SK-N-SH (cell line): Measurements from ENCODE around the gene UTY.

Source experiments
- IRF3 ChIP-seq: fragments of 150-350 bp; IDR thresholded peaks from 2 replicates; pipeline ENCODE4 v1.6.1; 2016; ENCODE audit warnings: mild to moderate bottlenecking, low read depth, low read length
- YY1 ChIP-seq: IDR thresholded peaks from 2 replicates; pipeline ENCODE4 v1.4.0; 2012; ENCODE audit warnings: low read depth, mild to moderate bottlenecking
- TF ChIP-seq, protein P1 (sequence below): fragments of 200-600 bp; sonication (generic); IDR thresholded peaks from 2 replicates; pipeline ENCODE4 v1.6.1; 2017; ENCODE audit warnings: antibody characterized with exemption, mild to moderate bottlenecking, moderate library complexity
- TF ChIP-seq, protein P2 (sequence below): IDR thresholded peaks from 2 replicates; pipeline ENCODE4 v1.4.0; 2012; ENCODE audit warnings: low read depth

- TF ChIP-seq IRF3: no peak
- no peak for TF ChIP-seq YY1
- TF ChIP-seq, protein P1, sequence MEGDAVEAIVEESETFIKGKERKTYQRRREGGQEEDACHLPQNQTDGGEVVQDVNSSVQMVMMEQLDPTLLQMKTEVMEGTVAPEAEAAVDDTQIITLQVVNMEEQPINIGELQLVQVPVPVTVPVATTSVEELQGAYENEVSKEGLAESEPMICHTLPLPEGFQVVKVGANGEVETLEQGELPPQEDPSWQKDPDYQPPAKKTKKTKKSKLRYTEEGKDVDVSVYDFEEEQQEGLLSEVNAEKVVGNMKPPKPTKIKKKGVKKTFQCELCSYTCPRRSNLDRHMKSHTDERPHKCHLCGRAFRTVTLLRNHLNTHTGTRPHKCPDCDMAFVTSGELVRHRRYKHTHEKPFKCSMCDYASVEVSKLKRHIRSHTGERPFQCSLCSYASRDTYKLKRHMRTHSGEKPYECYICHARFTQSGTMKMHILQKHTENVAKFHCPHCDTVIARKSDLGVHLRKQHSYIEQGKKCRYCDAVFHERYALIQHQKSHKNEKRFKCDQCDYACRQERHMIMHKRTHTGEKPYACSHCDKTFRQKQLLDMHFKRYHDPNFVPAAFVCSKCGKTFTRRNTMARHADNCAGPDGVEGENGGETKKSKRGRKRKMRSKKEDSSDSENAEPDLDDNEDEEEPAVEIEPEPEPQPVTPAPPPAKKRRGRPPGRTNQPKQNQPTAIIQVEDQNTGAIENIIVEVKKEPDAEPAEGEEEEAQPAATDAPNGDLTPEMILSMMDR: no peak
- TF ChIP-seq, protein P2, sequence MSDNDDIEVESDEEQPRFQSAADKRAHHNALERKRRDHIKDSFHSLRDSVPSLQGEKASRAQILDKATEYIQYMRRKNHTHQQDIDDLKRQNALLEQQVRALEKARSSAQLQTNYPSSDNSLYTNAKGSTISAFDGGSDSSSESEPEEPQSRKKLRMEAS: no peak
Measured at GRCh38 chrY:13501215-13501614, 21.4 kb upstream of the UTY start.
